Vagina (tissue), 2 donors: ENCODE results near the gene KLHDC4. TPM values are rescaled to one million over a fixed set of nuclear protein-coding genes. Genes with fewer than 3 reads are reported as not detected.

Source experiments
- DNase-seq, 2 donors: peaks; one replicate each; pipeline ENCODE4 v3.0.0-alpha.2; 2017; ENCODE audit errors: extremely low spot score in 2 of 2
- H3K27ac ChIP-seq: fragments of 200-600 bp; sonication (generic); one replicate; pipeline ENCODE4 v1.5.1; 2019
- H3K27me3 ChIP-seq: fragments of 200-600 bp; sonication (generic); one replicate; pipeline ENCODE4 v1.5.1; 2019
- H3K36me3 ChIP-seq, 2 donors: fragments of 200-600 bp; sonication (generic); one replicate each; pipeline ENCODE4 v1.5.1; 2017 to 2019
- H3K4me1 ChIP-seq: fragments of 200-600 bp; sonication (generic); one replicate; pipeline ENCODE4 v1.5.1; 2019
- H3K4me3 ChIP-seq, 2 donors: fragments of 200-600 bp; sonication (generic); 1 replicate in 1 of 2; 2 replicates in 1 of 2; pipeline ENCODE4 v1.5.1; 2016 to 2019
- H3K9me3 ChIP-seq: fragments of 200-600 bp; sonication (generic); one replicate; pipeline ENCODE4 v1.5.1; 2019
- CTCF ChIP-seq, 3 experiments: fragments of 450-650 bp in 2 of 3; fragments of 200-600 bp in 1 of 3; sonication (generic) in 1 of 3; IDR thresholded peaks; one replicate each; pipeline ENCODE4 v1.5.1; 2017 to 2019; ENCODE audit warnings: antibody characterized with exemption in 3 of 3, mild to moderate bottlenecking in 2 of 3, moderate library complexity in 2 of 3
- POLR2A ChIP-seq, 2 donors: fragments of 450-650 bp; IDR thresholded peaks; one replicate each; pipeline ENCODE4 v1.6.1; 2017; ENCODE audit warnings: antibody characterized with exemption in 2 of 2, mild to moderate bottlenecking in 2 of 2, moderate library complexity in 2 of 2
- POLR2AphosphoS5 ChIP-seq, 2 donors: sonication (generic); formaldehyde crosslinking; IDR thresholded peaks; one replicate each; pipeline ENCODE4 v1.9.0; 2017; ENCODE audit warnings: antibody characterized with exemption in 2 of 2, mild to moderate bottlenecking in 2 of 2, low read depth in 1 of 2; ENCODE audit not compliant: insufficient read depth in 1 of 2
- intact Hi-C: fragments of 100-400 bp; cut with DNase I; formaldehyde crosslinking; loops from one replicate; pipeline ENCODE4 v1.15.1; 2023
- total RNA-seq: library from RNA; depleted of rRNA; stranded (reverse); fragments of >200 nt; gene quantifications from one replicate; pipeline ENCODE4 v1.2.3, GENCODE V29; 2016

The KLHDC4 gene
- total RNA-seq, 1 donor from 2014 or later = 62.9 TPM

GRCh38 chr16:87708881-87709638 is 56.7 kb downstream of the KLHDC4 start:
- H3K36me3 ChIP-seq = peaks cover 0 to 36% of the 10 kb centered on the region in 2 donors
- intact Hi-C loops = no loop called here
- H3K27me3 ChIP-seq = no peaks in the 10 kb centered on the region
- H3K4me1 ChIP-seq = no peaks in the 10 kb centered on the region
- H3K4me3 ChIP-seq = no peak overlapping the region
- H3K27ac ChIP-seq = no peak overlapping the region
- H3K9me3 ChIP-seq = no peaks in the 10 kb centered on the region
- no peak for DNase-seq
- TF ChIP-seq POLR2A (IDR thresholded peaks at IDR 0.05) = no peak
- no peak for TF ChIP-seq CTCF (IDR thresholded peaks at IDR 0.05)
- TF ChIP-seq POLR2AphosphoS5 (IDR thresholded peaks at IDR 0.05; ENCODE audit: insufficient read depth in 1 of 2, low read depth in 1 of 2) = no peak

- Histone ChIP-seq H3K9me3 (no peaks in the 10 kb centered on the region), H3K27ac (no peak overlapping the region), H3K4me1 (no peaks in the 10 kb centered on the region), H3K36me3 (peaks cover 0 to 36% of the 10 kb centered on the region in 2 donors), H3K27me3 (no peaks in the 10 kb centered on the region), H3K4me3 (no peak overlapping the region)
- intact Hi-C loops = no loop called here
- no peak for DNase-seq
- TF ChIP-seq POLR2A (IDR thresholded peaks at IDR 0.05) (no peak), POLR2AphosphoS5 (IDR thresholded peaks at IDR 0.05; ENCODE audit: insufficient read depth in 1 of 2, low read depth in 1 of 2) (no peak), CTCF (IDR thresholded peaks at IDR 0.05) (no peak)
Observed at GRCh38 chr16:87707714-87708580, 57.8 kb downstream of the KLHDC4 start.

GRCh38 chr16:87707097-87707496 is 58.7 kb downstream of the KLHDC4 start:
- no peak for TF ChIP-seq POLR2AphosphoS5 (IDR thresholded peaks at IDR 0.05; ENCODE audit: insufficient read depth in 1 of 2, low read depth in 1 of 2)
- no peak for TF ChIP-seq CTCF (IDR thresholded peaks at IDR 0.05)
- TF ChIP-seq POLR2A (IDR thresholded peaks at IDR 0.05) = no peak
- intact Hi-C loops = no loop called here

GRCh38 chr16:87706278-87707000 is 59.3 kb downstream of the KLHDC4 start:
- peaks cover 0 to 36% of the 10 kb centered on the region in 2 donors for H3K36me3 ChIP-seq
- H3K27me3 ChIP-seq = no peaks in the 10 kb centered on the region
- no peak overlapping the region for H3K27ac ChIP-seq
- intact Hi-C loops = no loop called here
- H3K4me3 ChIP-seq = no peak overlapping the region
- H3K9me3 ChIP-seq = no peaks in the 10 kb centered on the region
- no peak for DNase-seq
- TF ChIP-seq POLR2A (IDR thresholded peaks at IDR 0.05) (no peak), CTCF (IDR thresholded peaks at IDR 0.05) (no peak), POLR2AphosphoS5 (IDR thresholded peaks at IDR 0.05; ENCODE audit: insufficient read depth in 1 of 2, low read depth in 1 of 2) (no peak)
- no peaks in the 10 kb centered on the region for H3K4me1 ChIP-seq

More at GRCh38 chr16:87707097-87707496, 58.7 kb downstream of the KLHDC4 start:
- DNase-seq = no peak
- no peaks in the 10 kb centered on the region for H3K9me3 ChIP-seq
- no peak overlapping the region for H3K4me3 ChIP-seq
- H3K27ac ChIP-seq = no peak overlapping the region
- H3K27me3 ChIP-seq = no peaks in the 10 kb centered on the region
- peaks cover 0 to 36% of the 10 kb centered on the region in 2 donors for H3K36me3 ChIP-seq
- H3K4me1 ChIP-seq = no peaks in the 10 kb centered on the region
